ENCODE measurements around the gene SOX13. TPM values are rescaled to one million over a fixed set of nuclear protein-coding genes. Genes with fewer than 3 reads are reported as not detected.

The SOX13 gene
- total and polyA plus RNA-seq, 9 of the 15 experiments (the other 6 are each of a cell fraction or from before 2014, with no cell fraction given) = 0.03 to 0.35 (median 0.06) TPM; not detected in 5

DNA sequence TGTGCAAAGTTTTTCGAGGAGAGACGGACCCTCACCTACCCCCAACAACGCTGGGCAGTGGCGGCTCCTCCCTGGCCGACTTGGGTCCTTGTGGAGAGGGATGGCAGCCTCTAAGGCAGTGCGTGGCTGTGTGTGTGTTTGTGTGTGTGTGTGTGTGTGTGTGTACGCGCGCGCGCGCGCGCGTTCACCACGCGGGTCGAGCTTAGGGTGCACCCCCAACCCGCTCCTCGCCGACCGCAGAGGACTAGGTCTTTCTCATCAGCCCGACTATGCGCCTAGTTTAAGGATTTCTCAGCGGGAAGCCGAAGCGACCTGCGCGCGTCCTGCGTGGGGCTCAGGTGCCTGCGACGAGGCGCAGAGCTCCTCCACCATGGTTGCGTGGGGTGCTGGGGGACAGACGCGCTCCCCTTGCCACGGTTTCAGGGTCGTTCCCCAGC, 940 bp downstream of the SOX13 start (continued):
- TF ChIP-seq ID3 (CRISPR knock-in tag; IDR thresholded peaks at IDR 0.05) (no peak), ID3 (tag; IDR thresholded peaks at IDR 0.05) (no peak), RAD51 (IDR thresholded peaks at IDR 0.05; ENCODE audit: borderline replicate concordance, low read depth) (no peak), TSC22D4 (tag; IDR thresholded peaks at IDR 0.05) (no peak), ZNF280A (IDR thresholded peaks at IDR 0.05; ENCODE audit: low read depth, partially characterized antibody) (no peak)

DNA sequence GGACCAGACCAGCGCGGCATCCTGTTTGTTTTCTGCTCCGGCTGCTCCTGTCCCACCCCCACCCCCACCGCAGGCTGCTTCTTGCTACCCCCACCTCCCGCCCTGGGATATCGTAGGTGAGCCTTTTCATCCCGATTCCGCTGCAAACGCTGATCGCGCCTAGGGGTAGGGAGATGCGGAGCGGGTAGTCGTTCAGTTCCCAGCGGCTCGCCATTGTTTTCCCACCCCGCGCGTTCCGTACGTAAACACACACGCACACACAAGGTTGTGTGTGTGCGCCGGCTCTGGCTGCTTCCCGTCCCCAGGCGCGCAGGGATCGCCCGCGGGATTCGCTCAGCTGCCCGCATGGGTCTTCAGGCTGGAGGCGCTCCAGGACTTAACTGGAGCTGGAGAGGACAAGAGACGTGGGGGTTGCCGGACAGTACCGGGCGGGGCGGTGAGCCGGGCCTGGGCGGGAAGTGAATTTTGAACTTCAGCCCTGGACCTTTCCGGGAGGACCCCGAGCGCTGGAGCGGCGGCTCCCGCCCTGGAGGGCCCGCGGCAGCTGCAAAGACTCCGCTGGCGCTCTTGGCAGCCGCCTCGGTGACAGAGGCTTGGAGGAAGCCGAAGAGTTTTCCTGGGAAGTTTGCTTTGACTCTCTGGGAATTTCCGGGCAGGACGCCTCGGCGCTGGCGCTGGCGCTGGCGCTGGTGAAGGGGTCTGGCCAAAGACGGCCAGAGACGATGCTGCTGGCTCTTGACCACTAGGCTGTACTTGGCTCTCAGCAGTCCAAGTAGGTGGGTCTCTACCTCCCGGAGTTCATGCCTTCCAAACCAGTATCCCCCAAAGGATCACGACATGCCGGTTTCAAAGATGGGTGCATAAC, 1.6 kb downstream of the SOX13 start:
- Histone ChIP-seq H3K36me3 (ENCODE audit: control insufficient read depth, insufficient read depth, low read length) (no peaks in the 10 kb centered on the region), H3K4me2 (ENCODE audit: insufficient read depth, low read length) (no peak overlapping the region), H2AFZ (ENCODE audit: low read depth, low read length) (no peak overlapping the region), H3K27me3 (ENCODE audit: control insufficient read depth in 2 of 2, insufficient read depth in 2 of 2, low read length in 2 of 2) (peaks cover 19 to 79% of the 10 kb centered on the region in 2 experiments; a peak in 4 of 5 replicates), H3K4me1 (replicated peaks in 1 of 2; ENCODE audit: control insufficient read depth in 2 of 2, insufficient read depth in 2 of 2, low read length in 2 of 2) (peaks cover 0 to 23% of the 10 kb centered on the region in 2 experiments; a peak in 2 of 5 replicates), H3K9ac (ENCODE audit: insufficient read depth in 1 of 2, low read depth in 2 of 2, low read length in 2 of 2) (no peak overlapping the region), H3K9me1 (ENCODE audit: control insufficient read depth, insufficient read depth, low read length) (no peaks in the 10 kb centered on the region), H4K20me1 (replicated peaks; ENCODE audit: control insufficient read depth, insufficient read depth, low read length) (peaks cover 6% of the 10 kb centered on the region; the same call in 1 of the 2 replicates), H3K4me3 (no peak overlapping the region), H3K27ac (ENCODE audit: extremely low read depth, low read depth, low read length) (no peak overlapping the region), H3K9me3 (replicated peaks; ENCODE audit: control insufficient read depth, insufficient read depth, low read depth, low read length) (no peaks in the 10 kb centered on the region), H3K79me2 (ENCODE audit: control insufficient read depth, insufficient read depth, low read length) (no peaks in the 10 kb centered on the region)
- no TSS peak for BruUV-seq (replicated peaks)
- in situ Hi-C loops (cut with MboI) (no loop called here), intact Hi-C loops (cut with micrococcal nuclease) (no loop called here)
- DNase-seq (ENCODE audit: extremely low read depth in 1 of 4, low spot score in 3 of 4) (no peak), FAIRE-seq (no peak), ATAC-seq (no peak)
- ChIA-PET CTCF (ENCODE audit: low intra/inter-chr PET ratio) (no interaction called here), POLR2A (interaction anchor here (0.8 kb wide), 1 partner anchor 202 kb away, joined by 3 read pairs; no protein-coding TSS in a partner anchor)
- 50% methylated on average over 58 of the region's 65 CpGs for WGBS (ENCODE audit: insufficient coverage, low coverage, missing lambda C conversion rate)
- no peak for TF ChIP-seq BCL6 (CRISPR knock-in tag; IDR thresholded peaks at IDR 0.05)
- no peak for TF ChIP-seq GTF3C2 (IDR thresholded peaks at IDR 0.05; ENCODE audit: borderline replicate concordance, extremely low read depth, insufficient read length)
- no peak for TF ChIP-seq ZNF766 (CRISPR knock-in tag; conservative IDR thresholded peaks at IDR 0.05)
- no peak for TF ChIP-seq FUS (optimal IDR thresholded peaks at IDR 0.05; ENCODE audit: low read depth, low read length)
- no peak for TF ChIP-seq CHCHD3 (CRISPR knock-in tag; IDR thresholded peaks at IDR 0.05)
- TF ChIP-seq GATAD2A (IDR thresholded peaks at IDR 0.05) = no peak
- TF ChIP-seq ARNT (IDR thresholded peaks at IDR 0.05) = no peak
- TF ChIP-seq ZNF354B (CRISPR knock-in tag; IDR thresholded peaks at IDR 0.05) = no peak
- no peak for TF ChIP-seq POLR2AphosphoS5 (IDR thresholded peaks at IDR 0.05; ENCODE audit: control insufficient read depth, insufficient read depth, low read depth, low read length)
